ENCODE measurements around the gene TAF15. TPM values are rescaled to one million over a fixed set of nuclear protein-coding genes. Genes with fewer than 3 reads are reported as not detected.
A peak's percentile ranks its signal among the peaks of the same experiment; 100 is the strongest.

Gene TAF15
- total and polyA plus RNA-seq, 12 donors, result 56.1 to 158 (median 130) TPM

DNA sequence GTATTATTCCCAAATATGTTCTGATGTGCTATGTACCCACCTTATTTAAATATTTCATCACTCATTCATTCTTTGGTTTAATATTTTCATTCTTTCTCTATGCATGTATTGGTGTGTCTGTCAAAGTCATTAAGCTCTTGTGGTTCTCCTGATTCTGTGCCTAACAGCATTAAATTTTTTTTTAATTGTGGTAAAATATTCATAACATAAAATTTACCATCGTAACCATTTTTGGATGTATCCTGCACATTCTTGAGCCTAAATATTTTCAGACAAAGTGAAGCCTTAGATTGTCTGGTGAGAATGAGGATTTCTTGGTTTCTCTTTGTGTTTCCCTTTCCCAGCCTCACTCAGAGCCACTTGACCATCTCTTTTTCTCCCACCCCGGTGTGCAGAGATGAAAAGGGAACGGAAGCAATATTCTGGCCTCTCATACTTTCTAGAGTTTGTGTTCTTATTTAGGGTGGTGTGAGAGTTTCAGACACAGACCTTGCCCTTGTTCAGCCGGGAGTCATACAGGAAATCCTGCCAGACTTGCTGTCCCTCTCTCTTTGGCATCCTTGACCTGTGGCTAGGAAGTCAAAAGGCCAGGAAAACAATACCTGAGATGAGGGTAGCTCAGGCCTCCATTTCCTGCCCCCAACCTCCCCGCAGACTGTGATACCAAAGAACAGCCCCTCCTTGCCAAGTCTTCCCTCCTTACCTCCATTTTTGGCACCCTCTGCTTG is 66.0 kb downstream of the TAF15 start:
- intact Hi-C loops (cut with DNase I), result no loop called here
- DNase-seq, result no peak
- peaks cover 0 to 29% (median 0%) of the 10 kb centered on the region in 9 donors for H3K4me1 ChIP-seq
- ATAC-seq, result peak in 4 of 8 donors; percentile 29 to 60 (median 35)
- no peak for TF ChIP-seq CTCF (IDR thresholded peaks at IDR 0.05)
- H3K4me3 ChIP-seq, result peak overlapping the region in 1 of 10 donors; percentile 49
- H3K27ac ChIP-seq, result peak overlapping the region in 2 of 10 donors; percentile 22 to 64
- H3K36me3 ChIP-seq, result no peaks in the 10 kb centered on the region
- no peaks in the 10 kb centered on the region for H3K9me3 ChIP-seq
- WGBS, 2 donors, result 52 to 61% methylated on average over 5 of the region's 5 CpGs
- no peaks in the 10 kb centered on the region for H3K27me3 ChIP-seq

DNA sequence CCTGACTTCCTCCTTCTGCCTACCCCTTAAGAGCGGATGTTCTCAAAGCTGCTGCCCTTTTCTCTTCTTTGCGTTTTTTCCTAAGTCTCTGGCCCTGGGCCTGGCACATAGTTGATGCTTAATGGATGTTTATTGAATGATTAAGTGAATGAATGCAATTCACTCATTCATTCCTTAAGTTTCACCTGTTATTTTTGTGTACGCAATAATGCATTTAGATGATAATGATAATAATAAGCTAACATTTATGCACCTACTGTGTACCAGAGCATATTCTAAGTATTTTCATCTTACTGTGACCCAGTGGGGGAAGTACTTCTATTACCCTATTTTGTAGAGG is 66.5 kb downstream of the TAF15 start:
- Histone ChIP-seq H3K4me3 (peak overlapping the region in 1 of 10 donors; percentile 49), H3K36me3 (no peaks in the 10 kb centered on the region), H3K27ac (peak overlapping the region in 1 of 10 donors; percentile 64), H3K27me3 (no peaks in the 10 kb centered on the region), H3K9me3 (no peaks in the 10 kb centered on the region), H3K4me1 (peaks cover 0 to 33% (median 0%) of the 10 kb centered on the region in 9 donors)
- intact Hi-C loops (cut with DNase I), result no loop called here
- no peak for DNase-seq
- no peak for TF ChIP-seq CTCF (IDR thresholded peaks at IDR 0.05)
- 63 to 67% methylated on average over 3 of the region's 3 CpGs for WGBS, 2 donors
- ATAC-seq, result no peak

GRCh38 chr17:35876534-35876933 is 67.2 kb downstream of the TAF15 start:
- Histone ChIP-seq H3K36me3 (no peaks in the 10 kb centered on the region), H3K4me3 (peak overlapping the region in 1 of 10 donors; percentile 49), H3K9me3 (no peaks in the 10 kb centered on the region), H3K27ac (peak overlapping the region in 1 of 10 donors; percentile 64), H3K27me3 (no peaks in the 10 kb centered on the region), H3K4me1 (peaks cover 0 to 28% (median 0%) of the 10 kb centered on the region in 9 donors)
- intact Hi-C loops (cut with DNase I), result no loop called here
- TF ChIP-seq CTCF (IDR thresholded peaks at IDR 0.05), result no peak
- ATAC-seq (no peak), DNase-seq (no peak)
- 81 to 86% methylated on average over 3 of the region's 3 CpGs for WGBS, 2 donors

GRCh38 chr17:35877345-35878029 is 68.2 kb downstream of the TAF15 start:
- H3K36me3 ChIP-seq, result no peaks in the 10 kb centered on the region
- TF ChIP-seq CTCF (IDR thresholded peaks at IDR 0.05), result no peak
- H3K4me1 ChIP-seq, result peaks cover 0 to 26% (median 0%) of the 10 kb centered on the region in 9 donors
- intact Hi-C loops (cut with DNase I), result no loop called here
- ATAC-seq, result no peak
- DNase-seq, result no peak
- no peaks in the 10 kb centered on the region for H3K27me3 ChIP-seq
- H3K27ac ChIP-seq, result peak overlapping the region in 1 of 10 donors; percentile 57
- H3K9me3 ChIP-seq, result no peaks in the 10 kb centered on the region
- H3K4me3 ChIP-seq, result peak overlapping the region in 1 of 10 donors; percentile 49

Data from heart right ventricle (tissue), 16 donors.